ENCODE data around the gene SLF2. TPM values are rescaled to one million over a fixed set of nuclear protein-coding genes. Genes with fewer than 3 reads are reported as not detected.

SLF2 gene
- total RNA-seq, 2 donors from 2014 or later: 25.3 to 77.8 TPM

DNA sequence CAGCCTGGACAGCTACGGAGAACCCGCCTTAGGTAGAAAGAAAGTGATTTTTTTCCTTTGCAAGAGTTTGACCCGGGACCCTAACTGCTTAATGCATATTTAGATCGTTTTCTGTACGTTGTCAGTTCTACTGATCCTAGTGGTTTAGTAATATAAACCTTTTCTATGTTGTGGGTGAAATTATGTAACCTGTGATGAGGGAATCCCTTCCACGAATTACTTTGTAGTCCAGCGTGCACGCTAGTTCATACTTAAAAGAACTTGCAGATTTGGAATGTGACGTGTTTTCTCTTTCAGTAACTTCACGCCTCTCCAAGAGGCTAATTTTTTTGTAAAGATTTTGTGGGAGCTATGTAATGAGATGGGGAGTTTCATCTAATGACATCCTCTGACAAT is 705 bp downstream of the SLF2 start:
- intact Hi-C loops (cut with DNase I): loop anchor here (5.0 kb wide), 1 partner anchor 541 kb away; no protein-coding TSS in a partner anchor
- Histone ChIP-seq H3K27me3 (replicated peaks; ENCODE audit: insufficient read depth) (no peaks in the 10 kb centered on the region), H3K27ac (peak overlapping the region; percentile 90 to 93), H3K36me3 (no peaks in the 10 kb centered on the region), H3K9me3 (no peaks in the 10 kb centered on the region), H3K4me3 (peak overlapping the region; percentile 94 to 100), H3K4me1 (replicated peaks) (peaks cover 11% of the 10 kb centered on the region)
- 5% methylated on average over 10 of the region's 10 CpGs for WGBS
- no peak for DNase-seq (ENCODE audit: low spot score)
- TF ChIP-seq POLR2AphosphoS5 (IDR thresholded peaks at IDR 0.05) (no peak), POLR2A (IDR thresholded peaks at IDR 0.05) (no peak)
- TF ChIP-seq, protein P1, sequence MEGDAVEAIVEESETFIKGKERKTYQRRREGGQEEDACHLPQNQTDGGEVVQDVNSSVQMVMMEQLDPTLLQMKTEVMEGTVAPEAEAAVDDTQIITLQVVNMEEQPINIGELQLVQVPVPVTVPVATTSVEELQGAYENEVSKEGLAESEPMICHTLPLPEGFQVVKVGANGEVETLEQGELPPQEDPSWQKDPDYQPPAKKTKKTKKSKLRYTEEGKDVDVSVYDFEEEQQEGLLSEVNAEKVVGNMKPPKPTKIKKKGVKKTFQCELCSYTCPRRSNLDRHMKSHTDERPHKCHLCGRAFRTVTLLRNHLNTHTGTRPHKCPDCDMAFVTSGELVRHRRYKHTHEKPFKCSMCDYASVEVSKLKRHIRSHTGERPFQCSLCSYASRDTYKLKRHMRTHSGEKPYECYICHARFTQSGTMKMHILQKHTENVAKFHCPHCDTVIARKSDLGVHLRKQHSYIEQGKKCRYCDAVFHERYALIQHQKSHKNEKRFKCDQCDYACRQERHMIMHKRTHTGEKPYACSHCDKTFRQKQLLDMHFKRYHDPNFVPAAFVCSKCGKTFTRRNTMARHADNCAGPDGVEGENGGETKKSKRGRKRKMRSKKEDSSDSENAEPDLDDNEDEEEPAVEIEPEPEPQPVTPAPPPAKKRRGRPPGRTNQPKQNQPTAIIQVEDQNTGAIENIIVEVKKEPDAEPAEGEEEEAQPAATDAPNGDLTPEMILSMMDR (IDR thresholded peaks at IDR 0.05): no peak

DNA sequence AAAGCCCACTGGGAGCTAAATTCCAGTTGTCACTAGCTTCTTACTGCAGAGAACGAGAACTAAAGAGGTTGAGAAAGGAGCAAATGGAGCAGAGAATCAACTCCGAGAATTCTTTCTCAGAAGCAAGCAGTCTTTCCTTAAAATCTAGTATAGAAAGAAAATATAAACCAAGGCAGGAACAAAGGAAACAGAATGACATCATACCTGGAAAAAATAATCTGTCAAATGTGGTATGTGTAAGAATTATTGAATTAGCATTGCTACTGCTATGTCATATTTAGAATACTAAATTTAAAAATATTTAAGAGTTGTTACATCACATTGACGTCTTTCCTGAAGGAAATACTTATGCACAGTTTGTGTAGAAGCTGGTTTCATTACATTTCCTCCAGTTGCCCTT is 4.3 kb downstream of the SLF2 start:
- intact Hi-C loops (cut with DNase I): no loop called here
- peaks cover 8% of the 10 kb centered on the region for H3K4me1 ChIP-seq (replicated peaks)
- no peak for DNase-seq (ENCODE audit: low spot score)
- 84% methylated on average over 3 of the region's 3 CpGs for WGBS
- TF ChIP-seq, protein P1 (IDR thresholded peaks at IDR 0.05): no peak
- TF ChIP-seq POLR2AphosphoS5 (IDR thresholded peaks at IDR 0.05) (no peak), POLR2A (IDR thresholded peaks at IDR 0.05) (no peak)
- H3K9me3 ChIP-seq: no peaks in the 10 kb centered on the region
- H3K4me3 ChIP-seq: no peak overlapping the region
- H3K27ac ChIP-seq: no peak overlapping the region
- no peaks in the 10 kb centered on the region for H3K27me3 ChIP-seq (replicated peaks; ENCODE audit: insufficient read depth)
- H3K36me3 ChIP-seq: peaks cover 0 to 5% of the 10 kb centered on the region in 2 donors

DNA sequence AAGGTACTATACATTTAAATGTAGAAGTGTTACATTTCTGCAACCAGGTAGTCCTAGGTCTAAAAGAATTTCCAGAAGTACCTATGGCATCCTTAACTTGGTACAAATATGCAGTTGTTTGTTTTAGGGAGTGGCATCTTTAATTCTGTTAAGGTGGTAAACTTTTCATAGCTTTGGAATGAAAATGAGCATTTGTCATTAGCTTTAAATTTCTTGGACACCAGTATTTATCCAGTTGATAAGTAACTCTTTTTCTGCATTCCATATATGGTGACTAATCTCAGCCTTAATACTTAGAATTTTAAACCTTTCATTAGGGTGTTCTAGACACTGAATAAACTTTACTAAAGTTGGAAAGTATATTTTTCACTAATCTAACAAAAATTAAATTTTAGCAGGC is 10.8 kb downstream of the SLF2 start:
- Histone ChIP-seq H3K9me3 (no peaks in the 10 kb centered on the region), H3K4me3 (no peak overlapping the region), H3K4me1 (replicated peaks) (no peaks in the 10 kb centered on the region), H3K27me3 (replicated peaks; ENCODE audit: insufficient read depth) (no peaks in the 10 kb centered on the region), H3K36me3 (peaks cover 3 to 5% of the 10 kb centered on the region in 2 donors), H3K27ac (no peak overlapping the region)
- intact Hi-C loops (cut with DNase I): no loop called here
- TF ChIP-seq POLR2A (IDR thresholded peaks at IDR 0.05): no peak
- TF ChIP-seq POLR2AphosphoS5 (IDR thresholded peaks at IDR 0.05): no peak
- TF ChIP-seq, protein P1 (IDR thresholded peaks at IDR 0.05): no peak
- no peak for DNase-seq (ENCODE audit: low spot score)

DNA sequence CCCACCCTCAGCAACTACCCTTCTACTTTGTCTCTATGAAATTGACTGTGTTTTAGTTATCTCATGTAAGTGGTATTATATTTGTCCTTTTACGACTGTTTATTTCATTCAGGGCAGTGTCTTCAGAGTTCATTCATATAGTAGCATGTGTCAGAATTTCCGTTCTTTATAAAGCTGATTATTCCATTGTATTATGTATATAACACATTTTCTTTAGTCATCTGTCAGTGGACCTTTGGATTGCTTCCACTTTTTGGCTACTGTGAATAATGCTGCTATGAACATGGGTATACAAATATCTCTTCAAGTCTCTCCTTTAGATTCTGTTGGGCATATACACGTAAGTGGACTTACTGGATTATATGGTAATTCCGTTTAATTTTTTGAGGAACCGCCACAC is 14.5 kb downstream of the SLF2 start:
- no peaks in the 10 kb centered on the region for H3K9me3 ChIP-seq
- no peak for TF ChIP-seq POLR2AphosphoS5 (IDR thresholded peaks at IDR 0.05)
- TF ChIP-seq POLR2A (IDR thresholded peaks at IDR 0.05): no peak
- TF ChIP-seq, protein P1 (IDR thresholded peaks at IDR 0.05): no peak
- no peak overlapping the region for H3K4me3 ChIP-seq
- no peaks in the 10 kb centered on the region for H3K4me1 ChIP-seq (replicated peaks)
- WGBS: 88% methylated on average over 5 of the region's 5 CpGs
- peaks cover 3 to 10% of the 10 kb centered on the region in 2 donors for H3K36me3 ChIP-seq
- DNase-seq (ENCODE audit: low spot score): no peak
- H3K27ac ChIP-seq: no peak overlapping the region
- intact Hi-C loops (cut with DNase I): no loop called here
- no peaks in the 10 kb centered on the region for H3K27me3 ChIP-seq (replicated peaks; ENCODE audit: insufficient read depth)

DNA sequence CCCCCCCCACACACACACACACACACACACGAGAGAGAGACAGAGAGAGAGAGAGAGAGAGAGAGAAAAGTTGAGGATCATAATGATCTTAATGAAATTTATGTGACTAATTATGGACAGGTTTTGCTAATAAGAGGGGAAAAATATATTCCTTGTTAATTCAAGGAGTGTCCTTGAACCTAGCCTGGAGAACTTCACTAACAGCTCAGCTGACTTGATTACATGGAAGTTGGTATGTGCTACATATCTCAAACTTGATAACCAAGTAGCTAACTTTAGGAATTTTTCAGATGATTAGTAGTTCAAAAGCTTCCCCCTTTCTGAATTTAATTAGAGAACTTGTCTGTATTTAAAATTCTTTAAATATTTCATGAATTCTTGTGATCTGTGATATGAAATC is 15.3 kb downstream of the SLF2 start:
- H3K4me3 ChIP-seq: no peak overlapping the region
- H3K27me3 ChIP-seq (replicated peaks; ENCODE audit: insufficient read depth): no peaks in the 10 kb centered on the region
- no peak for DNase-seq (ENCODE audit: low spot score)
- intact Hi-C loops (cut with DNase I): no loop called here
- H3K36me3 ChIP-seq: peaks cover 3 to 10% of the 10 kb centered on the region in 2 donors
- H3K27ac ChIP-seq: no peak overlapping the region
- TF ChIP-seq, protein P1 (IDR thresholded peaks at IDR 0.05): no peak
- H3K4me1 ChIP-seq (replicated peaks): no peaks in the 10 kb centered on the region
- H3K9me3 ChIP-seq: no peaks in the 10 kb centered on the region
- WGBS: 0% methylated on average over 1 of the region's 1 CpG

Measured in prostate gland (tissue), 2 donors.